ENCODE results near the gene ZNF385C.

Gene ZNF385C

GRCh38 chr17:42056635-42057034, 41.6 kb downstream of the ZNF385C start:
- in situ Hi-C loops (cut with HindIII; ENCODE audit: low sequenced_read_pairs), result no loop called here
- H3K4me3 ChIP-seq (ENCODE audit: low read depth, low read length), result no peak overlapping the region
- no peak for DNase-seq (ENCODE audit: low read depth, low spot score)
- TF ChIP-seq CTCF (IDR thresholded peaks at IDR 0.05; ENCODE audit: low read depth, low read length), result no peak

DNA sequence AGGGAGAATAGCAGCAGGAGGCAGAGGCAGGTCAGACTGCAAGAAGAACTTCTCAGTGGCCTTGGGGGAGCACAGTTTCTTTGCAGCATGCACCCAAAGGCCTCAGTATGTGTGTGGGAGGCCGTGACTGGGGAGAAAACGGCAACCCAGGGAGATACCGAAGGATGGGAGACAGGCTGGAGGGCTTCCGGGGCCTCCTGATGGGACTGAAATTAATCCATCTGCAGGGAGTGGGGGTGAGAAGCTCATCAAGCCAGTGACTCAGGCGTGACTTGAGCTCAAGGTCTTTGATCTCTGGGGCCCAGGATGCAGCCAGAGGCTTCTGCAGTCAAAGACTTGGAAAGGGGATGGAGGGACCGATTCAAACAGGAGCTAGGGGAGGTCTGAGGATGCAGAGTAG, 42.8 kb downstream of the ZNF385C start:
- H3K4me3 ChIP-seq (ENCODE audit: low read depth, low read length), result no peak overlapping the region
- DNase-seq (ENCODE audit: low read depth, low spot score), result no peak
- TF ChIP-seq CTCF (IDR thresholded peaks at IDR 0.05; ENCODE audit: low read depth, low read length), result no peak
- in situ Hi-C loops (cut with HindIII; ENCODE audit: low sequenced_read_pairs), result no loop called here

- DNase-seq (ENCODE audit: low read depth, low spot score), result no peak
- in situ Hi-C loops (cut with HindIII; ENCODE audit: low sequenced_read_pairs), result no loop called here
- no peak overlapping the region for H3K4me3 ChIP-seq (ENCODE audit: low read depth, low read length)
- TF ChIP-seq CTCF (IDR thresholded peaks at IDR 0.05; ENCODE audit: low read depth, low read length), result no peak
Measured at GRCh38 chr17:42055027-42055426, 43.2 kb downstream of the ZNF385C start.

- H3K4me3 ChIP-seq (ENCODE audit: low read depth, low read length), result no peak overlapping the region
- no peak for TF ChIP-seq CTCF (IDR thresholded peaks at IDR 0.05; ENCODE audit: low read depth, low read length)
- no peak for DNase-seq (ENCODE audit: low read depth, low spot score)
- in situ Hi-C loops (cut with HindIII; ENCODE audit: low sequenced_read_pairs), result no loop called here
Measured at GRCh38 chr17:42053731-42054500, 44.4 kb downstream of the ZNF385C start.

DNA sequence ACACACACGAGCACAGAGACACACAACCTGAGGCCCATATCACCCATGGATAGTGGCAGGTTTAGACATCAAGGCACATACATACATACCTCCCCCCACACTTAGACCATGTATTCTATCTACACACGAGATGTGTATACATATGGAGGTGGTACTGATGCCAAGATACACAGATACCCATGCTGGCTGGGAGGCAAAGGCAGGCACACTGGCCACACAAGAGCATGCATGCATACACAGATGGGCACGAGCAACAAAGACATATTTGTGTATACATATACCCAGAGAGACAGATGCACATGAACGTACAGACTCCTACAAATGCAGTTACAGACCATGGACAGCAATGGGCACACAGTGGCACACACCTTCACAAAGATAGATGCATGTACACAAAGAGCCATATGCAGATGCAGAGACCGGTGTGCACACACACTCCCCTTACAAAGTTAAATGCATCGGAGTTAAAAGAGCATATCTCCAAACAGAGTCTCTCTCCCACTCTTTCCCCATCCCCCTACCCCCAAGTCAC, 45.9 kb downstream of the ZNF385C start:
- DNase-seq (ENCODE audit: low read depth, low spot score), result no peak
- H3K4me3 ChIP-seq (ENCODE audit: low read depth, low read length), result no peak overlapping the region
- TF ChIP-seq CTCF (IDR thresholded peaks at IDR 0.05; ENCODE audit: low read depth, low read length), result no peak
- in situ Hi-C loops (cut with HindIII; ENCODE audit: low sequenced_read_pairs), result no loop called here

- DNase-seq (ENCODE audit: low read depth, low spot score), result no peak
- no peak for TF ChIP-seq CTCF (IDR thresholded peaks at IDR 0.05; ENCODE audit: low read depth, low read length)
- in situ Hi-C loops (cut with HindIII; ENCODE audit: low sequenced_read_pairs), result no loop called here
- H3K4me3 ChIP-seq (ENCODE audit: low read depth, low read length), result no peak overlapping the region
Measured at GRCh38 chr17:42051645-42052044, 46.6 kb downstream of the ZNF385C start.

All from astrocyte of the spinal cord (primary cell).